ENCODE measurements around the gene SLC10A3.

Gene SLC10A3

DNA sequence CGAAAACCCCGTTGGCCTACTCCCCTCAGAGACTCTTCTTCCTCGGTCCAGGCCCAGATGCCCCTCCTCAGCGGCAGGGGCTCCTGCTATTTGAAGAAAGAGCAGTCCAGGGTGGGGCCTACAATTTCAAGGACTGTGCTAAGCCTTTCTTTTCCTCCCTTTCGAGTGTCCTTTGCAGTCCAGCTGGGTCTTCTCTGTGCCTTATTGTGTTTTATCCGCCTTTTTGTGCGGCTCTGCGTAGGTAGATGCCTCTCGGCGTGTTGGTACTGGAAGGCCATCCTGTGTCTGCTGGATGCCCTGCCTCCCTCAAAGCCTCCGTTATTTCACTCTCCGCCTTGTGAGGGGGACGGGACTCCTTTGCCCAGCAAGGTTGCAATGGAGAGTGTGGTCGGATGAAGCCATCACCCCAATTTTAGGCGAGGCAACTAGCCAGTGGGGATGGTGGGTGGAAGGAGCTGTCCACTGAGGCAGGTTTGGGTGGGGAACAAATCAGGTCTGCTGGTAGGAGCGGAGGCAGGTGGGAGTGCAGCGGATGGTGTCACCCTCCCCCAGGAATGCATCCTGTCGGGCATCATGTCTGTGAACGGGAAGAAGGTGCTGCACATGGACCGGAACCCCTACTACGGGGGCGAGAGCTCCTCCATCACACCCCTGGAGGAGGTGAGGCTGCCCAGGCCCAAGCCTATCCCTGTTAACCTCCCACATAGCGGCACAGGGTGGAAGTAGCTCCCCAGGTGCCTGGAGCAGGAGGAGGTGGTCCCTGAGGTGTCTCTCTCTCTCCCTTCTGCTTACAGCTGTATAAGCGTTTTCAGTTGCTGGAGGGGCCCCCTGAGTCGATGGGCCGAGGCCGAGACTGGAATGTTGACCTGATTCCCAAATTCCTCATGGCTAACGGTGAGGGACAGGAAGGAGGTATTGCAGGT, 52.2 kb downstream of the SLC10A3 start:
- DNase-seq (ENCODE audit: low read depth) = no peak

Measured in T-helper 22 cell (primary cell).